Measurements from ENCODE around the gene UBA6. TPM values are rescaled to one million over a fixed set of nuclear protein-coding genes. Genes with fewer than 3 reads are reported as not detected.
A peak's percentile ranks its signal among the peaks of the same experiment; 100 is the strongest.

UBA6 gene
- total and polyA plus RNA-seq, 9 of the 15 experiments (the other 6 are each of a cell fraction or from before 2014, with no cell fraction given) = 22.9 to 139 (median 94.6) TPM

- TF ChIP-seq HMG20A (CRISPR knock-in tag; conservative IDR thresholded peaks at IDR 0.05) = peak; percentile 99
- peak; percentile 100 for TF ChIP-seq ID3 (CRISPR knock-in tag; IDR thresholded peaks at IDR 0.05)
- TF ChIP-seq ID3 (tag; IDR thresholded peaks at IDR 0.05) = peak; percentile 100
- peak; percentile 95 for TF ChIP-seq TEAD4 (IDR thresholded peaks at IDR 0.05; ENCODE audit: low read length)
- TF ChIP-seq TEAD4 (CRISPR knock-in tag; IDR thresholded peaks at IDR 0.05; ENCODE audit: borderline replicate concordance) = no peak
- TF ChIP-seq, protein P1, sequence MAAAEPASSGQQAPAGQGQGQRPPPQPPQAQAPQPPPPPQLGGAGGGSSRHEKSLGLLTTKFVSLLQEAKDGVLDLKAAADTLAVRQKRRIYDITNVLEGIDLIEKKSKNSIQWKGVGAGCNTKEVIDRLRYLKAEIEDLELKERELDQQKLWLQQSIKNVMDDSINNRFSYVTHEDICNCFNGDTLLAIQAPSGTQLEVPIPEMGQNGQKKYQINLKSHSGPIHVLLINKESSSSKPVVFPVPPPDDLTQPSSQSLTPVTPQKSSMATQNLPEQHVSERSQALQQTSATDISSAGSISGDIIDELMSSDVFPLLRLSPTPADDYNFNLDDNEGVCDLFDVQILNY (CRISPR knock-in tag; IDR thresholded peaks at IDR 0.05) = no peak
- peak; percentile 80; the same call in 1 of the 2 replicates for TF ChIP-seq THRAP3 (IDR thresholded peaks at IDR 0.05; ENCODE audit: borderline replicate concordance)
- peak; percentile 92 for TF ChIP-seq E4F1 (CRISPR knock-in tag; IDR thresholded peaks at IDR 0.05; ENCODE audit: borderline replicate concordance)
- no peak for TF ChIP-seq POU5F1 (IDR thresholded peaks at IDR 0.05; ENCODE audit: borderline replicate concordance, low read depth, low read length, partially characterized antibody)
- no peak for TF ChIP-seq GTF2F1 (IDR thresholded peaks at IDR 0.05; ENCODE audit: low read depth, low read length)
- no peak for TF ChIP-seq SNIP1 (IDR thresholded peaks at IDR 0.05; ENCODE audit: low read depth)
- TF ChIP-seq ELF4 (CRISPR knock-in tag; IDR thresholded peaks at IDR 0.05) = peak; percentile 100
- peak; percentile 84; the same call in 1 of the 2 replicates for TF ChIP-seq ZKSCAN1 (IDR thresholded peaks at IDR 0.05; ENCODE audit: low read depth, low read length)
- TF ChIP-seq, protein P2, sequence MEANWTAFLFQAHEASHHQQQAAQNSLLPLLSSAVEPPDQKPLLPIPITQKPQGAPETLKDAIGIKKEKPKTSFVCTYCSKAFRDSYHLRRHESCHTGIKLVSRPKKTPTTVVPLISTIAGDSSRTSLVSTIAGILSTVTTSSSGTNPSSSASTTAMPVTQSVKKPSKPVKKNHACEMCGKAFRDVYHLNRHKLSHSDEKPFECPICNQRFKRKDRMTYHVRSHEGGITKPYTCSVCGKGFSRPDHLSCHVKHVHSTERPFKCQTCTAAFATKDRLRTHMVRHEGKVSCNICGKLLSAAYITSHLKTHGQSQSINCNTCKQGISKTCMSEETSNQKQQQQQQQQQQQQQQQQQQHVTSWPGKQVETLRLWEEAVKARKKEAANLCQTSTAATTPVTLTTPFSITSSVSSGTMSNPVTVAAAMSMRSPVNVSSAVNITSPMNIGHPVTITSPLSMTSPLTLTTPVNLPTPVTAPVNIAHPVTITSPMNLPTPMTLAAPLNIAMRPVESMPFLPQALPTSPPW (CRISPR knock-in tag; IDR thresholded peaks at IDR 0.05) = peak; percentile 96
- TF ChIP-seq CTCF (IDR thresholded peaks at IDR 0.05 in 2 of 3, conservative IDR thresholded peaks at IDR 0.05 in 1 of 3; ENCODE audit: insufficient read depth in 2 of 3, low read depth in 1 of 3, low read length in 3 of 3) = no peak
- TF ChIP-seq ZNF644 (tag; IDR thresholded peaks at IDR 0.05; ENCODE audit: low read depth) = peak; percentile 100
- no peak for TF ChIP-seq XRCC3 (IDR thresholded peaks at IDR 0.05)
- TF ChIP-seq KLF6 (CRISPR knock-in tag; IDR thresholded peaks at IDR 0.05; ENCODE audit: borderline replicate concordance) = peak; percentile 100
- TF ChIP-seq, protein P3, sequence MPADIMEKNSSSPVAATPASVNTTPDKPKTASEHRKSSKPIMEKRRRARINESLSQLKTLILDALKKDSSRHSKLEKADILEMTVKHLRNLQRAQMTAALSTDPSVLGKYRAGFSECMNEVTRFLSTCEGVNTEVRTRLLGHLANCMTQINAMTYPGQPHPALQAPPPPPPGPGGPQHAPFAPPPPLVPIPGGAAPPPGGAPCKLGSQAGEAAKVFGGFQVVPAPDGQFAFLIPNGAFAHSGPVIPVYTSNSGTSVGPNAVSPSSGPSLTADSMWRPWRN (IDR thresholded peaks at IDR 0.05; ENCODE audit: low read depth) = peak; percentile 45; the same call in 1 of the 2 replicates
- peak; percentile 36; the same call in 1 of the 2 replicates for TF ChIP-seq KHSRP (IDR thresholded peaks at IDR 0.05)
These were observed 21.0 kb upstream of the UBA6 start (continued) for GRCh38 chr4:67721770-67722597.

Data from K562 (cell line).